HL-60 (cell line): ENCODE results near the gene TENM3.

Experiments
- DNase-seq, 2 experiments: peaks; one replicate each; pipeline ENCODE4 v3.0.0-alpha.2; 2010 to 2020; ENCODE audit warnings: low read depth in 1 of 2, low spot score in 1 of 2
- H3K27ac ChIP-seq: fragments of 250-450 bp; sonication (Bioruptor Pico); replicated peaks from 2 replicates; pipeline ENCODE4 v1.5.1; 2020; ENCODE audit warnings: mild to moderate bottlenecking, moderate library complexity
- H3K27me3 ChIP-seq: fragments of 250-450 bp; sonication (Bioruptor Pico); 2 replicates; pipeline ENCODE4 v1.5.1; 2021; ENCODE audit warnings: mild to moderate bottlenecking, moderate library complexity; ENCODE audit not compliant: insufficient read depth, poor library complexity, severe bottlenecking
- H3K4me3 ChIP-seq: replicated peaks from 2 replicates; pipeline ENCODE4 v1.5.1; 2011; ENCODE audit warnings: mild to moderate bottlenecking, control low read depth, low read length; ENCODE audit not compliant: insufficient read depth
- CTCF ChIP-seq: IDR thresholded peaks from one replicate; pipeline ENCODE4 v1.5.1; 2011; ENCODE audit warnings: low read length, control low read depth, inconsistent platforms; ENCODE audit not compliant: insufficient read depth
- GABPA ChIP-seq: IDR thresholded peaks from 2 replicates; pipeline ENCODE4 v1.6.1; 2012; ENCODE audit warnings: low read depth
- POLR2AphosphoS5 ChIP-seq: IDR thresholded peaks from 2 replicates; pipeline ENCODE4 v1.6.1; 2012; ENCODE audit warnings: low read depth
- REST ChIP-seq: IDR thresholded peaks from 2 replicates; pipeline ENCODE4 v1.6.1; 2012; ENCODE audit warnings: low read depth; ENCODE audit not compliant: insufficient replicate concordance
- SPI1 ChIP-seq: IDR thresholded peaks from 2 replicates; pipeline ENCODE4 v1.6.1; 2012; ENCODE audit warnings: low read depth, mild to moderate bottlenecking, borderline replicate concordance

TENM3 gene

DNA sequence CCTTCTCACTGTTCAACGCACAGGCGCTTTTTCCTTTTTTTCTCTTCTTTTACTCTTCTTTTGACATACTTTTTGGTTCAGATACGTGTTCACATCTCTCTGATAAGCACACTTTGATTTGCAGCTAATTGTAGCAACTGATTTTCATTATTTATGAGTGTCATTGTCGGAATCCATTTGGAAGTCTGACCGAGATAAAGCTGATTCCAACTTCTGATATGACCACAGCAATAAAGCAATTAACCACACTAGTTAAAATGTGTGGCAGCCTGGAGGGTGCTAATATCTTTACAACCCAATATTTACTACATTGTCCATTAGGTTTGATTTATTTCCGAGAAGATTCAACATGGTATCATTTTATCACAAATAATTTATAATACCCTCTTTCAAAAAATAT is 101.8 kb downstream of the TENM3 start:
- DNase-seq, result no peak
- Histone ChIP-seq H3K27ac (no peak overlapping the region), H3K4me3 (no peak overlapping the region), H3K27me3 (no peaks in the 10 kb centered on the region)
- no peak for TF ChIP-seq POLR2AphosphoS5
- no peak for TF ChIP-seq SPI1
- no peak for TF ChIP-seq CTCF
- no peak for TF ChIP-seq REST
- no peak for TF ChIP-seq GABPA

GRCh38 chr4:182346250-182346649 is 103.0 kb downstream of the TENM3 start:
- H3K4me3 ChIP-seq, result no peak overlapping the region
- no peak for DNase-seq
- H3K27me3 ChIP-seq, result no peaks in the 10 kb centered on the region
- TF ChIP-seq POLR2AphosphoS5 (no peak), SPI1 (no peak), REST (no peak), GABPA (no peak), CTCF (no peak)
- H3K27ac ChIP-seq, result no peak overlapping the region

DNA sequence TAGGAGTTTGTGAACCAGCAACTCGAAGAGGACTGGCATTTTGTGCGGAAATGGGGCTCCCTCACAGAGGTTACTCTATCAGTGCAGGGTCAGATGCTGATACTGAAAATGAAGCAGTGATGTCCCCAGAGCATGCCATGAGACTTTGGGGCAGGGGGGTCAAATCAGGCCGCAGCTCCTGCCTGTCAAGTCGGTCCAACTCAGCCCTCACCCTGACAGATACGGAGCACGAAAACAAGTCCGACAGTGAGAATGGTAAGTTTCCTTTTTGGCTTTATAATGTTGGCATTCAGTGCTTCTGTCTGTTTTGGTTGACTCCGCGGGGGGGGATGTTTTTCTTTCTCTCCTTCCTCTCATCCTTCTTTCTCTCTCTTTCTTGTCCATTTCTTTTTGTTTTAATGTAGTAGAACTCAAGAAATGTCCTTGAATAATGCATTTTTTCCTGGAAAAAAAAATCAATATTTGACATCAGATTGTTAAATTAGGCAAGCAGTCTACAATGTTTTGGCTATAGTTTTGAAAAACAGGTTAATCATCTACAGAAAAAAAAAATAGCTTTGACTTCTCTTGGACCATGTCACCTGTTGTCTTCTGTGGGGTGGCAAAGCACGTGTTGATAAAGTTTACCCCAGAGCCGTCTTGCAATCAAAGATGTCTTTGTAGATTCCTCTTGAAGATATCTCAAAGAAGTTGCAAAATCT is 103.6 kb downstream of the TENM3 start:
- no peak for DNase-seq
- H3K27ac ChIP-seq, result no peak overlapping the region
- H3K27me3 ChIP-seq, result no peaks in the 10 kb centered on the region
- H3K4me3 ChIP-seq, result no peak overlapping the region
- TF ChIP-seq CTCF (no peak), POLR2AphosphoS5 (no peak), GABPA (no peak), SPI1 (no peak), REST (no peak)
